SK-N-SH (cell line): ENCODE measurements around the gene CDH13. TPM values are rescaled to one million over a fixed set of nuclear protein-coding genes. Genes with fewer than 3 reads are reported as not detected.

Experiments
- CTCF ChIA-PET: fragments of 300-600, 350-600 bp; formaldehyde crosslinking; extraction: SDS; loops from one replicate; lab custom pipeline; 2021; lab: Yijun Ruan, JAX
- POLR2A ChIA-PET: fragments of 350-600 bp; sonication (Branson Sonifier 250); formaldehyde crosslinking; extraction: SDS; loops from one replicate; lab custom pipeline; 2020; ENCODE audit warnings: antibody characterized with exemption, inconsistent platforms; lab: Yijun Ruan, JAX
- DNase-seq: peaks from one replicate; pipeline ENCODE4 v3.0.0; 2012
- H2AFZ ChIP-seq: fragments of 200-600 bp; sonication (generic); 2 replicates; pipeline ENCODE4 v1.8.1; 2016; ENCODE audit warnings: antibody characterized with exemption, mild to moderate bottlenecking, low read depth
- H3F3A ChIP-seq: fragments of 200-600 bp; sonication (generic); replicated peaks from 2 replicates; pipeline ENCODE3; 2016; ENCODE audit warnings: antibody characterized with exemption, mild to moderate bottlenecking; ENCODE audit not compliant: insufficient read depth
- H3K27ac ChIP-seq, 2 experiments: fragments of 200-500 bp in 1 of 2; fragments of 200-600 bp in 1 of 2; sonication (Bioruptor generic) in 1 of 2; sonication (generic), shearing (Covaris generic) in 1 of 2; 2 replicates each; pipeline versions ENCODE4 v1.5.1 to v1.6.1; 2014 to 2016; ENCODE audit warnings: low read depth in 2 of 2, inconsistent platforms in 1 of 2, low read length in 1 of 2, mild to moderate bottlenecking in 1 of 2, mixed read lengths in 1 of 2
- H3K27me3 ChIP-seq: fragments of 200-600 bp; sonication (generic), shearing (Covaris generic); 2 replicates; pipeline ENCODE4 v1.6.1; 2016; ENCODE audit warnings: mixed run types; ENCODE audit not compliant: insufficient read depth
- H3K36me3 ChIP-seq, 2 experiments: fragments of 200-500 bp in 1 of 2; fragments of 200-600 bp in 1 of 2; sonication (Bioruptor generic) in 1 of 2; sonication (generic) in 1 of 2; replicated peaks in 1 of 2; 2 replicates each; pipeline versions ENCODE3 to v1.5.1; 2014 to 2016; ENCODE audit warnings: low read length in 1 of 2, mild to moderate bottlenecking in 1 of 2; ENCODE audit not compliant: insufficient read depth in 2 of 2, control insufficient read depth in 1 of 2
- H3K4me1 ChIP-seq, 2 experiments: fragments of 200-500 bp in 1 of 2; fragments of 200-600 bp in 1 of 2; sonication (Bioruptor generic) in 1 of 2; sonication (generic), shearing (Covaris generic) in 1 of 2; 2 replicates each; pipeline versions ENCODE4 v1.5.1 to v1.6.1; 2014 to 2016; ENCODE audit warnings: low read depth in 1 of 2, low read length in 1 of 2, mixed run types in 1 of 2; ENCODE audit not compliant: insufficient read depth in 2 of 2, control insufficient read depth in 1 of 2
- H3K4me2 ChIP-seq: fragments of 200-600 bp; sonication (generic), shearing (Covaris generic); 2 replicates; pipeline ENCODE4 v1.6.1; 2017; ENCODE audit warnings: mixed run types
- H3K4me3 ChIP-seq, 2 experiments: fragments of 200-500 bp in 1 of 2; fragments of 200-600 bp in 1 of 2; sonication (Bioruptor generic) in 1 of 2; sonication (generic), shearing (Covaris generic) in 1 of 2; 2 replicates each; pipeline versions ENCODE4 v1.5.1 to v1.8.1; 2014 to 2016; ENCODE audit warnings: low read depth in 2 of 2, inconsistent platforms in 1 of 2, low read length in 1 of 2, mild to moderate bottlenecking in 1 of 2, mixed read lengths in 1 of 2, moderate library complexity in 1 of 2
- H3K79me2 ChIP-seq: fragments of 200-600 bp; sonication (generic); 2 replicates; pipeline ENCODE4 v1.8.1; 2017; ENCODE audit warnings: mild to moderate bottlenecking; ENCODE audit not compliant: insufficient read depth
- H3K9ac ChIP-seq: fragments of 200-600 bp; sonication (generic); 2 replicates; pipeline ENCODE4 v1.6.1; 2017; ENCODE audit warnings: mixed run types
- H3K9me2 ChIP-seq: fragments of 200-600 bp; sonication (generic); 2 replicates; pipeline ENCODE4 v1.6.1; 2017; ENCODE audit warnings: mixed run types
- H3K9me3 ChIP-seq: fragments of 200-600 bp; sonication (generic); 2 replicates; pipeline ENCODE4 v1.6.1; 2017; ENCODE audit warnings: mixed run types, mild to moderate bottlenecking, moderate library complexity
- H4K20me1 ChIP-seq: fragments of 200-600 bp; sonication (generic); 2 replicates; pipeline ENCODE4 v1.6.1; 2017; ENCODE audit warnings: mild to moderate bottlenecking, mixed run types; ENCODE audit not compliant: insufficient read depth
- CTCF ChIP-seq: fragments of 200-600 bp; sonication (generic); IDR thresholded peaks from 2 replicates; pipeline ENCODE4 v1.6.1; 2017; ENCODE audit warnings: antibody characterized with exemption, mild to moderate bottlenecking, moderate library complexity
- ELF1 ChIP-seq: IDR thresholded peaks from 2 replicates; pipeline ENCODE4 v1.4.0; 2012
- EP300 ChIP-seq, 2 experiments: IDR thresholded peaks; 2 replicates each; pipeline versions ENCODE4 v1.4.0 to v1.6.1; 2012; ENCODE audit warnings: borderline replicate concordance in 1 of 2, low read depth in 1 of 2, low read length in 1 of 2
- EZH2phosphoT487 ChIP-seq: fragments of 200-600 bp; sonication (generic); IDR thresholded peaks from 2 replicates; pipeline ENCODE4 v1.6.1; 2017; ENCODE audit warnings: low read depth, mixed run types, mild to moderate bottlenecking, antibody characterized with exemption, moderate library complexity, borderline replicate concordance
- FOXJ3 ChIP-seq: sonication (generic); formaldehyde crosslinking; IDR thresholded peaks from 2 replicates; pipeline ENCODE4 v1.5.1; 2020; ENCODE audit warnings: mild to moderate bottlenecking, missing genetic modification reagents
- FOXM1 ChIP-seq: IDR thresholded peaks from 2 replicates; pipeline ENCODE4 v1.4.0; 2012; ENCODE audit warnings: low read depth, mild to moderate bottlenecking
- IRF3 ChIP-seq: fragments of 150-350 bp; IDR thresholded peaks from 2 replicates; pipeline ENCODE4 v1.6.1; 2016; ENCODE audit warnings: mild to moderate bottlenecking, low read depth, low read length
- JUND ChIP-seq: IDR thresholded peaks from 2 replicates; pipeline ENCODE4 v1.4.0; 2012
- PBX3 ChIP-seq: IDR thresholded peaks from 2 replicates; pipeline ENCODE4; 2012
- POLR2AphosphoS5 ChIP-seq: IDR thresholded peaks from 2 replicates; pipeline ENCODE4 v1.6.1; 2012; ENCODE audit warnings: low read depth, low read length
- RCOR1 ChIP-seq: fragments of 150-350 bp; IDR thresholded peaks from 2 replicates; pipeline ENCODE4 v1.6.1; 2017; ENCODE audit warnings: antibody characterized with exemption, low read length
- REST ChIP-seq: IDR thresholded peaks from 2 replicates; pipeline ENCODE4 v1.6.1; 2012; ENCODE audit warnings: mild to moderate bottlenecking, low read depth, low read length, moderate library complexity
- RXRA ChIP-seq: IDR thresholded peaks from 2 replicates; pipeline ENCODE4 v1.4.0; 2012; ENCODE audit warnings: low read depth, mild to moderate bottlenecking, borderline replicate concordance
- SMC3 ChIP-seq: IDR thresholded peaks from 2 replicates; pipeline ENCODE4 v1.6.1; 2012; ENCODE audit warnings: low read depth, low read length, improper control_type of control experiment
- TAF1 ChIP-seq: IDR thresholded peaks from 2 replicates; pipeline ENCODE4 v1.6.1; 2012; ENCODE audit warnings: low read depth, mild to moderate bottlenecking, low read length, moderate library complexity, borderline replicate concordance
- TCF12 ChIP-seq: IDR thresholded peaks from 2 replicates; pipeline ENCODE4 v1.4.0; 2012
- TEAD4 ChIP-seq: IDR thresholded peaks from 2 replicates; pipeline ENCODE4 v1.4.0; 2012; ENCODE audit warnings: mild to moderate bottlenecking, borderline replicate concordance; ENCODE audit not compliant: insufficient read depth
- ZBTB33 ChIP-seq: IDR thresholded peaks from 2 replicates; pipeline ENCODE4 v1.4.0; 2012; ENCODE audit warnings: low read depth, borderline replicate concordance
- WGBS: methylation state at CpG from one replicate; pipeline ENCODE4 v1.1.6; 2017; ENCODE audit warnings: low lambda C conversion rate; 5-methylcytosine and 5-hydroxymethylcytosine counted together
- polyA plus RNA-seq, 3 experiments: library from polyadenylated mRNA; depleted of rRNA; stranded (reverse); fragments of >200 nt; gene quantifications; 2 replicates each; pipeline ENCODE4 v1.2.3, GENCODE V29; 2012

Gene CDH13
- polyA plus RNA-seq, 1 of the 3 experiments (the other 2 are of a cell fraction), result 93.0 TPM

- no peaks in the 10 kb centered on the region for H3K36me3 ChIP-seq
- no peaks in the 10 kb centered on the region; the same call in none of the 2 replicates for H3K27me3 ChIP-seq
- no peak overlapping the region for H2AFZ ChIP-seq
- no peak for DNase-seq
- no peak overlapping the region for H3K4me3 ChIP-seq
- no peaks in the 10 kb centered on the region for H3K9me2 ChIP-seq
- POLR2A ChIA-PET, result no interaction called here
- no peaks in the 10 kb centered on the region for H3K4me1 ChIP-seq
- no peaks in the 10 kb centered on the region for H3F3A ChIP-seq
- CTCF ChIA-PET, result no interaction called here
- TF ChIP-seq EP300 (IDR thresholded peaks at IDR 0.05; ENCODE audit: borderline replicate concordance in 1 of 2, low read depth in 1 of 2, low read length in 1 of 2) (no peak), CTCF (no peak), TEAD4 (no peak), ELF1 (no peak)
- no peaks in the 10 kb centered on the region for H3K9me3 ChIP-seq
- no peak overlapping the region for H3K9ac ChIP-seq
- H4K20me1 ChIP-seq, result no peaks in the 10 kb centered on the region
- no peak overlapping the region for H3K4me2 ChIP-seq
- no peak overlapping the region for H3K27ac ChIP-seq
- 39% methylated on average over 15 of the region's 15 CpGs for WGBS
- H3K79me2 ChIP-seq, result no peaks in the 10 kb centered on the region
Measured at GRCh38 chr16:82605863-82606620, 20.7 kb upstream of the CDH13 start.

GRCh38 chr16:82609140-82609539, 17.6 kb upstream of the CDH13 start:
- Histone ChIP-seq H3K9me2 (no peaks in the 10 kb centered on the region), H3K9ac (no peak overlapping the region)
- 10% methylated on average over 3 of the region's 3 CpGs for WGBS
- TF ChIP-seq TAF1 (no peak), SMC3 (no peak), FOXJ3 (CRISPR knock-in tag) (no peak), IRF3 (no peak), JUND (no peak), POLR2AphosphoS5 (no peak), REST (no peak), FOXM1 (no peak), TCF12 (no peak), RXRA (no peak), RCOR1 (no peak), PBX3 (no peak), EZH2phosphoT487 (no peak), ZBTB33 (no peak)

More at GRCh38 chr16:82609140-82609539, 17.6 kb upstream of the CDH13 start:
- CTCF ChIA-PET, result interaction anchor here (1.2 kb wide), 1 partner anchor 8 kb away, joined by 3 read pairs; no protein-coding TSS in a partner anchor
- no peak overlapping the region for H3K4me3 ChIP-seq
- H4K20me1 ChIP-seq, result no peaks in the 10 kb centered on the region
- no peak overlapping the region for H3K4me2 ChIP-seq
- no peaks in the 10 kb centered on the region for H3K36me3 ChIP-seq
- no peak for DNase-seq
- H2AFZ ChIP-seq, result no peak overlapping the region
- H3F3A ChIP-seq, result no peaks in the 10 kb centered on the region
- POLR2A ChIA-PET, result no interaction called here
- no peaks in the 10 kb centered on the region for H3K9me3 ChIP-seq
- no peaks in the 10 kb centered on the region for H3K4me1 ChIP-seq
- no peaks in the 10 kb centered on the region; the same call in none of the 2 replicates for H3K27me3 ChIP-seq
- no peak overlapping the region for H3K27ac ChIP-seq
- no peaks in the 10 kb centered on the region for H3K79me2 ChIP-seq
